ENCODE measurements around the gene RHCE. TPM values are rescaled to one million over a fixed set of nuclear protein-coding genes. Genes with fewer than 3 reads are reported as not detected.
"Not testable (repeated sequence)": the region's sequence is repeated elsewhere in the genome, so short reads cannot be mapped to it uniquely, and the experiment has no call there.

Gene RHCE
- total RNA-seq, 2 experiments from 2014 or later: 0.63 TPM; not detected in 1

- CTCF ChIA-PET (ENCODE audit: unreplicated experiment): no interaction called here
- POLR2A ChIA-PET: interaction anchor here (0.6 to 2.0 kb wide), 5 partner anchors 19 to 675 kb away, joined by 3 to 7 read pairs (median 4); no protein-coding TSS in a partner anchor
- BruUV-seq (replicated peaks): no TSS peak
- intact Hi-C loops (cut with micrococcal nuclease; ENCODE audit: unreplicated experiment): no loop called here
- Histone ChIP-seq H3K4me2 (ENCODE audit: low read length) (no peak overlapping the region), H3K36me3 (ENCODE audit: insufficient read depth, low read length) (peaks cover 46% of the 10 kb centered on the region), H3K27ac (ENCODE audit: low read depth, low read length, poor library complexity, severe bottlenecking) (no peak overlapping the region), H4K20me1 (ENCODE audit: insufficient read depth, low read length) (0 out of 2 replicates have a peak, but pooled peaks cover 4% of the 10 kb centered on the region), H3K9me2 (ENCODE audit: insufficient read depth, low read length) (no peaks in the 10 kb centered on the region), H3K79me2 (ENCODE audit: insufficient read depth, low read depth, low read length) (peaks cover 3% of the 10 kb centered on the region; the same call in 1 of the 2 replicates), H3K9me3 (ENCODE audit: low read length) (no peaks in the 10 kb centered on the region), H3K4me1 (ENCODE audit: insufficient read depth, low read length, poor library complexity, severe bottlenecking) (peaks cover 21% of the 10 kb centered on the region), H3K4me3 (ENCODE audit: low read depth, low read length, poor library complexity, severe bottlenecking) (no peak overlapping the region), H2AFZ (ENCODE audit: low read length) (no peak overlapping the region)
- TF ChIP-seq, protein P1, sequence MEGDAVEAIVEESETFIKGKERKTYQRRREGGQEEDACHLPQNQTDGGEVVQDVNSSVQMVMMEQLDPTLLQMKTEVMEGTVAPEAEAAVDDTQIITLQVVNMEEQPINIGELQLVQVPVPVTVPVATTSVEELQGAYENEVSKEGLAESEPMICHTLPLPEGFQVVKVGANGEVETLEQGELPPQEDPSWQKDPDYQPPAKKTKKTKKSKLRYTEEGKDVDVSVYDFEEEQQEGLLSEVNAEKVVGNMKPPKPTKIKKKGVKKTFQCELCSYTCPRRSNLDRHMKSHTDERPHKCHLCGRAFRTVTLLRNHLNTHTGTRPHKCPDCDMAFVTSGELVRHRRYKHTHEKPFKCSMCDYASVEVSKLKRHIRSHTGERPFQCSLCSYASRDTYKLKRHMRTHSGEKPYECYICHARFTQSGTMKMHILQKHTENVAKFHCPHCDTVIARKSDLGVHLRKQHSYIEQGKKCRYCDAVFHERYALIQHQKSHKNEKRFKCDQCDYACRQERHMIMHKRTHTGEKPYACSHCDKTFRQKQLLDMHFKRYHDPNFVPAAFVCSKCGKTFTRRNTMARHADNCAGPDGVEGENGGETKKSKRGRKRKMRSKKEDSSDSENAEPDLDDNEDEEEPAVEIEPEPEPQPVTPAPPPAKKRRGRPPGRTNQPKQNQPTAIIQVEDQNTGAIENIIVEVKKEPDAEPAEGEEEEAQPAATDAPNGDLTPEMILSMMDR (conservative IDR thresholded peaks at IDR 0.05; ENCODE audit: low read length): no peak
- TF ChIP-seq EZH2phosphoT487 (IDR thresholded peaks at IDR 0.05; ENCODE audit: borderline replicate concordance, low read depth, low read length): no peak
- no peak for DNase-seq (ENCODE audit: low spot score)
These were observed 30.3 kb upstream of the RHCE start for GRCh38 chr1:25450891-25451290.

- Histone ChIP-seq H3K4me3 (ENCODE audit: low read depth, low read length, poor library complexity, severe bottlenecking) (no peak overlapping the region), H2AFZ (ENCODE audit: low read length) (no peak overlapping the region), H3K9me3 (ENCODE audit: low read length) (no peaks in the 10 kb centered on the region), H3K79me2 (ENCODE audit: insufficient read depth, low read depth, low read length) (peaks cover 18% of the 10 kb centered on the region; the same call in 1 of the 2 replicates), H3K27ac (ENCODE audit: low read depth, low read length, poor library complexity, severe bottlenecking) (no peak overlapping the region), H3K36me3 (ENCODE audit: insufficient read depth, low read length) (peaks cover 32% of the 10 kb centered on the region), H3K4me1 (ENCODE audit: insufficient read depth, low read length, poor library complexity, severe bottlenecking) (peaks cover 24% of the 10 kb centered on the region), H4K20me1 (ENCODE audit: insufficient read depth, low read length) (peaks cover 5% of the 10 kb centered on the region; the same call in 1 of the 2 replicates), H3K9me2 (ENCODE audit: insufficient read depth, low read length) (no peaks in the 10 kb centered on the region), H3K4me2 (ENCODE audit: low read length) (no peak overlapping the region)
- no peak for DNase-seq (ENCODE audit: low spot score)
- POLR2A ChIA-PET: interaction anchor here (0.9 kb wide), 1 partner anchor 16 kb away, joined by 4 read pairs; no protein-coding TSS in a partner anchor
- TSS peak; percentile 14 for BruUV-seq (replicated peaks)
- CTCF ChIA-PET (ENCODE audit: unreplicated experiment): no interaction called here
- no peak for TF ChIP-seq EZH2phosphoT487 (IDR thresholded peaks at IDR 0.05; ENCODE audit: borderline replicate concordance, low read depth, low read length)
- TF ChIP-seq, protein P1 (conservative IDR thresholded peaks at IDR 0.05; ENCODE audit: low read length): no peak
- intact Hi-C loops (cut with micrococcal nuclease; ENCODE audit: unreplicated experiment): no loop called here
These were observed 26.9 kb upstream of the RHCE start for GRCh38 chr1:25447547-25447946.

DNA sequence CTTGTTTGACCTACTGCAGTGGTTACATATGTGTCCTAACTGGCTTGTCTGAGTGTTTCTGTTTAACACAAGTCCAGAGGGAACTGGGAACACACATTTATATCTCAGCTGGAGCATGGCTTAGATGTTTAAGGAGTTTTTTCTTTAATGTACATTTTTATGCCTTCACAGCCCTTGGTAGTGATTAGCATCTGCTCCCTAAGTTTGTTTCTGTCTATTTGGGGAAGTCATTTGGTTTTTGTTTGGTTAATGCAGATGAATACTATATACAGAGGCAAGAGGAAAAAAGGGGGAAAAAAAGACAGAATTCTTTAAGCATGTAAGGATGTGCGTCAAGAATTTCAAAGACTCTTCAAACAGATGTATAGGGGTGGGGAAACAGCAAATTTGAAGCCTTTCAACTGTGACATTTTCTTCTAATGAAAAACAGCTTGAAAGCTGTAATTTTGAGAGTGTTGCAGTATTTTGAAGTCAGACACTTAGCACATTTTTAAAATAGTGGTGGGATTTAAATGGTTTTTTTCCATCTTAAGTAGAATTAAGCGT is 25.4 kb upstream of the RHCE start:
- Histone ChIP-seq H2AFZ (ENCODE audit: low read length) (no peak overlapping the region), H3K9me3 (ENCODE audit: low read length) (no peaks in the 10 kb centered on the region), H3K36me3 (ENCODE audit: insufficient read depth, low read length) (peaks cover 26% of the 10 kb centered on the region), H3K4me3 (ENCODE audit: low read depth, low read length, poor library complexity, severe bottlenecking) (no peak overlapping the region), H3K79me2 (ENCODE audit: insufficient read depth, low read depth, low read length) (peaks cover 18% of the 10 kb centered on the region; the same call in 1 of the 2 replicates), H3K4me1 (ENCODE audit: insufficient read depth, low read length, poor library complexity, severe bottlenecking) (peaks cover 11% of the 10 kb centered on the region), H3K4me2 (ENCODE audit: low read length) (no peak overlapping the region; the same call in 1 of the 2 replicates), H4K20me1 (ENCODE audit: insufficient read depth, low read length) (peaks cover 12% of the 10 kb centered on the region; the same call in 1 of the 2 replicates), H3K27ac (ENCODE audit: low read depth, low read length, poor library complexity, severe bottlenecking) (no peak overlapping the region), H3K9me2 (ENCODE audit: insufficient read depth, low read length) (no peaks in the 10 kb centered on the region)
- TF ChIP-seq, protein P1 (conservative IDR thresholded peaks at IDR 0.05; ENCODE audit: low read length): no peak
- no peak for TF ChIP-seq EZH2phosphoT487 (IDR thresholded peaks at IDR 0.05; ENCODE audit: borderline replicate concordance, low read depth, low read length)
- no TSS peak for BruUV-seq (replicated peaks)
- intact Hi-C loops (cut with micrococcal nuclease; ENCODE audit: unreplicated experiment): no loop called here
- no peak for DNase-seq (ENCODE audit: low spot score)
- CTCF ChIA-PET (ENCODE audit: unreplicated experiment): no interaction called here
- POLR2A ChIA-PET: no interaction called here

DNA sequence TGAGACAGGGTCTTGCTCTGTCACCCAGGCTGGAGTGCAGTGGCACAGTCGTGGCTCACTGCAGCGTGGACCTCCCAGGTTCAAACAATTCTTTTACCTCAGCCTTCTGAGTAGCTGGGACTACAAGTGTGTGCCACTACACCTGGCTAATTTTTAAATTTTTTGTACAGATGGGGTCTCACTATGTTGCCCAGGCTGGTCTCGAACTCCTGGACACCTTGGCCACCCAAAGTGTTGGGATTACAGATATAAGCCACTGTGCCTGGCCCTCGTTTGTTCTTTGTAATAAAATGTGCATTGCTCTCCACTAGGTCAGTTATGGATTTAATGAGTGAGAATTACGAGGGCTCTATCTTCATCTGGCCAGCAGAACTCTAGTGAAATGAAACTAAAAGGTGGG is 24.0 kb upstream of the RHCE start:
- H3K4me1 ChIP-seq (ENCODE audit: insufficient read depth, low read length, poor library complexity, severe bottlenecking); H3K4me3 ChIP-seq (ENCODE audit: low read depth, low read length, poor library complexity, severe bottlenecking); H3K9me3 ChIP-seq (ENCODE audit: low read length); H3K9me2 ChIP-seq (ENCODE audit: insufficient read depth, low read length); H3K27ac ChIP-seq (ENCODE audit: low read depth, low read length, poor library complexity, severe bottlenecking); POLR2A ChIA-PET; H2AFZ ChIP-seq (ENCODE audit: low read length); CTCF ChIA-PET (ENCODE audit: unreplicated experiment); intact Hi-C loops (cut with micrococcal nuclease; ENCODE audit: unreplicated experiment); DNase-seq (ENCODE audit: low spot score); BruUV-seq (replicated peaks); H3K4me2 ChIP-seq (ENCODE audit: low read length): not testable (repeated sequence)
- H3K79me2 ChIP-seq (ENCODE audit: insufficient read depth, low read depth, low read length): peaks cover 22% of the 10 kb centered on the region; the same call in 1 of the 2 replicates
- peaks cover 12% of the 10 kb centered on the region; the same call in 1 of the 2 replicates for H4K20me1 ChIP-seq (ENCODE audit: insufficient read depth, low read length)
- H3K36me3 ChIP-seq (ENCODE audit: insufficient read depth, low read length): peaks cover 26% of the 10 kb centered on the region
